Lower leg skin (tissue), 3 donors: Measurements from ENCODE around the gene RER1.

Experiments used
- CTCF ChIP-seq, 3 donors: fragments of 450-650 bp; IDR thresholded peaks; one replicate each; pipeline ENCODE4 v1.5.1; 2016; ENCODE audit warnings: antibody characterized with exemption in 3 of 3, mild to moderate bottlenecking in 3 of 3, moderate library complexity in 2 of 3
- POLR2A ChIP-seq, 2 donors: fragments of 450-650 bp; IDR thresholded peaks; one replicate each; pipeline ENCODE4 v1.6.1; 2016 to 2017; ENCODE audit warnings: antibody characterized with exemption in 2 of 2, mild to moderate bottlenecking in 1 of 2, moderate library complexity in 1 of 2

- no peak for TF ChIP-seq CTCF (IDR thresholded peaks at IDR 0.05)
- no peak for TF ChIP-seq POLR2A (IDR thresholded peaks at IDR 0.05)
These were observed 18.1 kb downstream of the RER1 start for GRCh38 chr1:2409745-2410144.
